ENCODE measurements around the gene HCRTR1.

The HCRTR1 gene

GRCh38 chr1:31669433-31669785, 51.9 kb downstream of the HCRTR1 start:
- TF ChIP-seq CTCF (IDR thresholded peaks at IDR 0.05; ENCODE audit: low read depth, low read length, missing control alignments), result no peak
- DNase-seq (ENCODE audit: low read depth), result no peak
- no peak overlapping the region for H3K4me3 ChIP-seq (ENCODE audit: low read depth, low read length)

GRCh38 chr1:31669786-31670592, 52.5 kb downstream of the HCRTR1 start:
- no peak for DNase-seq (ENCODE audit: low read depth)
- TF ChIP-seq CTCF (IDR thresholded peaks at IDR 0.05; ENCODE audit: low read depth, low read length, missing control alignments), result no peak
- no peak overlapping the region for H3K4me3 ChIP-seq (ENCODE audit: low read depth, low read length)

- no peak for TF ChIP-seq CTCF (IDR thresholded peaks at IDR 0.05; ENCODE audit: low read depth, low read length, missing control alignments)
- no peak for DNase-seq (ENCODE audit: low read depth)
- no peak overlapping the region for H3K4me3 ChIP-seq (ENCODE audit: low read depth, low read length)
These were observed 53.1 kb downstream of the HCRTR1 start for GRCh38 chr1:31670593-31670964.

GRCh38 chr1:31671147-31671546, 53.7 kb downstream of the HCRTR1 start:
- DNase-seq (ENCODE audit: low read depth), result no peak
- H3K4me3 ChIP-seq (ENCODE audit: low read depth, low read length), result no peak overlapping the region
- TF ChIP-seq CTCF (IDR thresholded peaks at IDR 0.05; ENCODE audit: low read depth, low read length, missing control alignments), result no peak

GRCh38 chr1:31671561-31672201, 54.2 kb downstream of the HCRTR1 start:
- no peak for DNase-seq (ENCODE audit: low read depth)
- no peak for TF ChIP-seq CTCF (IDR thresholded peaks at IDR 0.05; ENCODE audit: low read depth, low read length, missing control alignments)
- no peak overlapping the region for H3K4me3 ChIP-seq (ENCODE audit: low read depth, low read length)

GRCh38 chr1:31672986-31673385, 55.5 kb downstream of the HCRTR1 start:
- no peak for DNase-seq (ENCODE audit: low read depth)
- H3K4me3 ChIP-seq (ENCODE audit: low read depth, low read length), result no peak overlapping the region
- TF ChIP-seq CTCF (IDR thresholded peaks at IDR 0.05; ENCODE audit: low read depth, low read length, missing control alignments), result no peak

- DNase-seq (ENCODE audit: low read depth), result no peak
- no peak overlapping the region for H3K4me3 ChIP-seq (ENCODE audit: low read depth, low read length)
These were observed 55.9 kb downstream of the HCRTR1 start for GRCh38 chr1:31673433-31673832.

More at GRCh38 chr1:31673433-31673832, 55.9 kb downstream of the HCRTR1 start:
- TF ChIP-seq CTCF (IDR thresholded peaks at IDR 0.05; ENCODE audit: low read depth, low read length, missing control alignments), result no peak

Measured in GM12864 (cell line).